HepG2 (cell line): ENCODE data around the gene ACTA2. TPM values are rescaled to one million over a fixed set of nuclear protein-coding genes. Genes with fewer than 3 reads are reported as not detected.
A peak's percentile ranks its signal among the peaks of the same experiment; 100 is the strongest.

ENCODE experiments used
- AKAP8 ChIP-seq: sonication (generic); formaldehyde crosslinking; IDR thresholded peaks from 2 replicates; pipeline ENCODE4 v1.5.1; 2020; ENCODE audit warnings: mild to moderate bottlenecking, missing genetic modification reagents
- CEBPB ChIP-seq: IDR thresholded peaks from 2 replicates; pipeline ENCODE4 v1.6.1; 2011; ENCODE audit warnings: low read depth, low read length, improper control_type of control experiment, borderline replicate concordance
- CEBPG ChIP-seq: IDR thresholded peaks from 2 replicates; pipeline ENCODE4 v1.6.1; 2016
- ERF ChIP-seq: IDR thresholded peaks from 2 replicates; pipeline ENCODE4 v1.6.1; 2018; ENCODE audit warnings: missing biosample characterization, missing genetic modification reagents
- MED8 ChIP-seq: sonication (generic); formaldehyde crosslinking; IDR thresholded peaks from 2 replicates; pipeline ENCODE4 v1.8.1; 2023; ENCODE audit warnings: mild to moderate bottlenecking, missing genetic modification reagents; ENCODE audit not compliant: insufficient replicate concordance
- PITX1 ChIP-seq: sonication (generic); formaldehyde crosslinking; IDR thresholded peaks from 2 replicates; pipeline ENCODE4 v1.5.1; 2020; ENCODE audit warnings: mild to moderate bottlenecking, missing genetic modification reagents
- PRDM10 ChIP-seq: sonication (generic); formaldehyde crosslinking; IDR thresholded peaks from 2 replicates; pipeline ENCODE4 v1.4.0; 2020; ENCODE audit warnings: low read depth, missing genetic modification reagents
- SYNCRIP ChIP-seq: fragments of 200-400 bp; formaldehyde crosslinking; IDR thresholded peaks from 2 replicates; pipeline ENCODE4 v1.6.1; 2018; ENCODE audit warnings: mild to moderate bottlenecking, low read depth, low read length; ENCODE audit not compliant: insufficient read depth
- TEAD2 ChIP-seq: sonication (generic); formaldehyde crosslinking; IDR thresholded peaks from 2 replicates; pipeline ENCODE4 v1.9.0; 2021; ENCODE audit warnings: missing genetic modification reagents
- ZBTB25 ChIP-seq: IDR thresholded peaks from 2 replicates; pipeline ENCODE4 v1.6.1; 2018; ENCODE audit warnings: missing genetic modification reagents
- ZNF124 ChIP-seq: sonication (generic); formaldehyde crosslinking; IDR thresholded peaks from 2 replicates; pipeline ENCODE4 v1.4.0; 2020; ENCODE audit warnings: missing genetic modification reagents
- ZNF281 ChIP-seq: sonication (generic); formaldehyde crosslinking; IDR thresholded peaks from 2 replicates; pipeline ENCODE4 v1.4.0; 2020; ENCODE audit warnings: missing genetic modification reagents, borderline replicate concordance
- ZNF30 ChIP-seq: sonication (generic); formaldehyde crosslinking; IDR thresholded peaks from 2 replicates; pipeline ENCODE4 v1.5.0; 2020; ENCODE audit warnings: mild to moderate bottlenecking, missing genetic modification reagents
- ZNF530 ChIP-seq: sonication (generic); formaldehyde crosslinking; IDR thresholded peaks from 2 replicates; pipeline ENCODE4 v1.5.0; 2020; ENCODE audit warnings: low read depth, mild to moderate bottlenecking, missing genetic modification reagents
- ZNF609 ChIP-seq: sonication (generic); formaldehyde crosslinking; IDR thresholded peaks from 2 replicates; pipeline ENCODE4 v1.4.0; 2020; ENCODE audit warnings: mild to moderate bottlenecking, missing genetic modification reagents, borderline replicate concordance
- ZNF615 ChIP-seq: sonication (generic); formaldehyde crosslinking; IDR thresholded peaks from 2 replicates; pipeline ENCODE4 v1.5.0; 2020; ENCODE audit warnings: mild to moderate bottlenecking, missing genetic modification reagents, borderline replicate concordance
- ZSCAN25 ChIP-seq: sonication (generic); formaldehyde crosslinking; IDR thresholded peaks from 2 replicates; pipeline ENCODE4 v1.8.0; 2022; ENCODE audit warnings: mild to moderate bottlenecking, missing genetic modification reagents
- polyA plus RNA-seq, 8 experiments: library from polyadenylated mRNA; depleted of rRNA in 3 of 8; stranded (reverse) in 7 of 8; unstranded in 1 of 8; fragments of >200 nt; fragmentation: Illumina TruSeq in 4 of 8; extraction: Trizol in 4 of 8; gene quantifications; 2 replicates each; pipeline versions ENCODE4 v1.2.1 to v1.2.3, GENCODE V29; 2011 to 2016; ENCODE audit warnings: low read depth in 4 of 8, missing spikeins in 1 of 8, mixed read lengths in 1 of 8; ENCODE audit not compliant: insufficient read depth in 1 of 8
- total RNA-seq, 5 experiments: library from RNA; depleted of rRNA; stranded (reverse); fragments of >200 nt; fragmentation: Illumina TruSeq; extraction: Trizol; gene quantifications; 2 replicates each; pipeline ENCODE4 v1.2.3, GENCODE V29; 2016; ENCODE audit warnings: low read depth in 1 of 5

Gene ACTA2
- total and polyA plus RNA-seq, 2 of the 13 experiments (the other 11 are each of a cell fraction or from before 2014, with no cell fraction given) = 21.8 to 59.9 TPM

- TF ChIP-seq ZSCAN25 (CRISPR knock-in tag) = no peak
- no peak for TF ChIP-seq ERF (CRISPR knock-in tag)
- no peak for TF ChIP-seq TEAD2 (CRISPR knock-in tag)
- no peak for TF ChIP-seq ZBTB25 (CRISPR knock-in tag)
- TF ChIP-seq PITX1 (CRISPR knock-in tag) = no peak
- TF ChIP-seq ZNF281 (CRISPR knock-in tag) = no peak
- TF ChIP-seq CEBPB = peak; percentile 72; the same call in 1 of the 2 replicates
- TF ChIP-seq ZNF30 (CRISPR knock-in tag) = no peak
- no peak for TF ChIP-seq ZNF609 (CRISPR knock-in tag)
- no peak for TF ChIP-seq MED8 (CRISPR knock-in tag)
- no peak for TF ChIP-seq AKAP8
- TF ChIP-seq PRDM10 (CRISPR knock-in tag) = no peak
- TF ChIP-seq SYNCRIP = no peak
- TF ChIP-seq ZNF530 (CRISPR knock-in tag) = no peak
- peak; percentile 70 for TF ChIP-seq CEBPG (CRISPR knock-in tag)
- TF ChIP-seq ZNF615 (CRISPR knock-in tag) = no peak
- TF ChIP-seq ZNF124 (CRISPR knock-in tag) = 0 out of 2 replicates have a peak, but pooled peaks have one; percentile 18
Observed at GRCh38 chr10:88990384-88991160, 38.0 kb upstream of the ACTA2 start, which contains the start of gene FAS (continued).
